HG03565 (cell line): ENCODE results near the gene NEUROG2.
"Not testable (repeated sequence)": the region's sequence is repeated elsewhere in the genome, so short reads cannot be mapped to it uniquely, and the experiment has no call there.

ENCODE experiments used
- ATAC-seq: cut with Tn5 transposase; IDR thresholded peaks from one replicate; pipeline ENCODE4 v1.9.1; 2021; ENCODE audit warnings: mild to moderate bottlenecking, moderate library complexity; ENCODE audit not compliant: unreplicated experiment

Gene NEUROG2

DNA sequence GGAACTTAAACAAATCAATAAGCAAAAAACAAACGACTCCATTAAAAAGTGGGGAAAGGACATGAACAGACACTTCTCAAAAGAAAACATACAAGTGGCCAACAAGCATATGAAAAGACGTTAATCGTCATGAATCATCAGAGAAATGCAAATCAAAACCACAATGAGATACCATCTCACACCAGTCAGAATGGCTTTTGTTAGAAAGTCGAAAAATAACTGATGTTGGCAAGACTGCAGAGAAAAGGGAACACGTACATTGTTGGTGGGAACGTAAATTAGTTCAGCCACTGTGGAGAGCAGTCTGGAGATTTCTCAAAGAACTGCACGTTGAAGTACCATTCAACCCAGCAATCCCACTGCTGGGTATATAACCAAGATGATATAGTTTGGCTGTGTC is 23.7 kb downstream of the NEUROG2 start:
- ATAC-seq = no peak

- ATAC-seq = not testable (repeated sequence)
Measured at GRCh38 chr4:112490808-112491207, 25.2 kb downstream of the NEUROG2 start.

DNA sequence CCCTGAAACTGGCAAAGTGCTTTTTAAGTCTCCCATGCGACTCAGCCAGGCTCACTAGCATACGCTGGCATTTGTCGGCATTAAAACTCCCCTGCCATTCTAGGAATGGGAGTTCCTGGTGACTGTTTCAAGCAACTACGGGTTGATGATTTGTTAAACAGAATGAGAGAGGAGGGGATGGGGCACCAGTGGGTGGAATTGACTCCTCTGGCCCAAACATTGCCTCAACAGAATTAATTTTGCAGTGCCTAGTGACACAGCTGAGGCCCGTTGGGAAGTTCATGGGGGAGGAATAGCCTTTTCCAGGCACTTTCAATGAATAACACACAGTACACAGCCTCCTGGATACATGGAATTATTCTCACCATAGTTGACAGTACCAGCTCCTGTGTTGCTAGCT is 30.1 kb downstream of the NEUROG2 start:
- no peak for ATAC-seq

DNA sequence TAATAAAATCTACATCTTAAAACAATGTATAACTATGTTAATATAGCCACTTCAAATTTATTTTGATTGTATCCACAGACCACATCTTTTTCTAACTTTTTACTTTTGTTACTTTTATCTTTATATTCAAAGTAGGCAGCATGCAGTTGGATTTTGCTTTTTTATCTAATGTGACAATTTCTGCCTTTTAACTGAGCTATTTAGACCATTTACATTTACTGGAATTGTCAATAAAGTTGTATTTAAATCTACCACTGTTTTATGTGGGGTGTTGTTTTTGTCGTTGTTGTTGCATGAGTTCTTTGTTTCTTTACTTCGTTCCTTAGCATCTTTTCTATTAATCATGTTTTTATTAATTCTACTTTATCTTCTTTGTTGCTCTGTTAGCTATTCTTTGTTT is 42.0 kb downstream of the NEUROG2 start:
- ATAC-seq = no peak

DNA sequence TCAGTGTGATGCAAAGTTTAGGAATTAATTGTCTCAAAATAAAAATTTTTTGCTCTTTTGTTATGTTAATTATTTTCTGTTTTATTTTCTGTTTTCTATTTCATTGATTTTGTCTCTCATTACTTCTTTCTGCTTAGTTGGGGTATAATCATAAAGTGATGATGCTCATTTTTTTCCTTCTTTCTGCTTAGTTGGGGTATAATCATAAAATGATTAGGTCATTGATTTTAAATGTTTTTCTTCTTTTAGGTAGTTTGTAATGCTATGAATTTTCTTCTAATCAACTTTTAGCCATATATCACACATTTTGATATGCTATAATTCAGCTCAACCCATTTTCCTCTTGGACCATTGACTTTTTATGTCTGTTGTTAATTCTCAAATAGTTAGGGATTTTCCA is 43.7 kb downstream of the NEUROG2 start:
- ATAC-seq = no peak
